HUES48 (cell line): ENCODE results near the gene MAN1A1.

Experiments used
- H3K27ac ChIP-seq: one replicate; pipeline ENCODE4 v1.7.0; 2013; ENCODE audit warnings: low read depth, low read length, inconsistent platforms
- H3K27me3 ChIP-seq: 2 replicates; pipeline ENCODE4 v1.6.1; 2013; ENCODE audit warnings: mild to moderate bottlenecking, low read length; ENCODE audit not compliant: control insufficient read depth, insufficient read depth
- H3K36me3 ChIP-seq: 2 replicates; pipeline ENCODE4 v1.6.1; 2013; ENCODE audit warnings: low read length; ENCODE audit not compliant: control insufficient read depth, insufficient read depth
- H3K4me1 ChIP-seq: 2 replicates; pipeline ENCODE4 v1.6.1; 2013; ENCODE audit warnings: mild to moderate bottlenecking, low read length; ENCODE audit not compliant: control insufficient read depth, insufficient read depth
- H3K4me3 ChIP-seq: 2 replicates; pipeline ENCODE4 v1.5.1; 2013; ENCODE audit warnings: mild to moderate bottlenecking, low read depth, low read length
- H3K9ac ChIP-seq: 2 replicates; pipeline ENCODE4 v1.6.1; 2013; ENCODE audit warnings: mild to moderate bottlenecking, low read depth, low read length, moderate library complexity
- H3K9me3 ChIP-seq: 2 replicates; pipeline ENCODE4 v1.6.1; 2013; ENCODE audit warnings: low read length; ENCODE audit not compliant: control insufficient read depth, insufficient read depth

The MAN1A1 gene

DNA sequence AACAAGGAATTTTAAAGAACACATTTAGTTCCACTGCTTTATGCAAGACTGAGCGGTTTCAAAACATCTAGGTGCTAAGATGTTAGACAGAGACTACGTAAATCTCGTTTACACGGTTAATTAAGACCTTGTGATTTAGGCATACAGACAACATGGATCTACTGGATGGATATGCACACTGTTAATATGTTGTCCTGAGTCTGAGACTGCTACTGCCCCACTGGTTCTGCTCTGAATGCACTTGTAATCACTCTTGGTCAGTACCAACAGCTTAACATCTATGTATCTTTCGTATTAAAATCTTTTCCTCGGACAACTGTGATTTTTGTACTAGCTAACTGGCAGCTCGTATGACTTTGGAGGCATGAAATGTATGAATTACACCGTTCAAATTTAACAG is 3.1 kb downstream of the MAN1A1 start:
- H3K36me3 ChIP-seq = no peaks in the 10 kb centered on the region
- H3K4me3 ChIP-seq = no peak overlapping the region
- peaks cover 19% of the 10 kb centered on the region for H3K4me1 ChIP-seq
- H3K27ac ChIP-seq = no peak overlapping the region
- H3K9me3 ChIP-seq = no peaks in the 10 kb centered on the region
- H3K9ac ChIP-seq = no peak overlapping the region
- H3K27me3 ChIP-seq = peaks cover 45% of the 10 kb centered on the region

DNA sequence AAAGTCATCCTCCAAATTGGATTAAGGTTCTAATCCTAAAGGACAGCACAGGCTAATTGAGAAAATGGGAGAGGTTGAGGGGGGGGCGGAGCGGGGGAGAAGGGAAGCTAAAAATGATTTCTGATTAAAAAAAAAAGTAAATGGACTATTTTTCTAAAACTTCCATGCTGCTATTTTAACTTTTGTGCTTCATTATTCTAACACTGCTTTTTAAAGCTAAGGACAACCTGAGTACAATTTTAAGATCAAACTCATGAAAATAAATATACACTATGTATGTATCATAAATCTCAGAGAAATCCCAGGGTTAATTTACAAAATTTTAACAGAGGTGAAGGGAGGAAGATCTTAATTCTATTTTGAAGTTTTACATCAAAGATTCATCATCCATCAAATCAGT is 4.4 kb downstream of the MAN1A1 start:
- H3K9me3 ChIP-seq = no peaks in the 10 kb centered on the region
- H3K4me3 ChIP-seq = no peak overlapping the region

GRCh38 chr6:119344306-119344705 is 5.3 kb downstream of the MAN1A1 start:
- Histone ChIP-seq H3K9ac (no peak overlapping the region), H3K9me3 (no peaks in the 10 kb centered on the region), H3K36me3 (no peaks in the 10 kb centered on the region), H3K4me1 (peaks cover 21% of the 10 kb centered on the region), H3K27me3 (peaks cover 30% of the 10 kb centered on the region), H3K4me3 (no peak overlapping the region), H3K27ac (no peak overlapping the region)

More for the DNA sequence above, 4.4 kb downstream of the MAN1A1 start:
- H3K27me3 ChIP-seq = peaks cover 32% of the 10 kb centered on the region
- H3K9ac ChIP-seq = no peak overlapping the region
- H3K4me1 ChIP-seq = peaks cover 21% of the 10 kb centered on the region
- H3K36me3 ChIP-seq = no peaks in the 10 kb centered on the region
- no peak overlapping the region for H3K27ac ChIP-seq

DNA sequence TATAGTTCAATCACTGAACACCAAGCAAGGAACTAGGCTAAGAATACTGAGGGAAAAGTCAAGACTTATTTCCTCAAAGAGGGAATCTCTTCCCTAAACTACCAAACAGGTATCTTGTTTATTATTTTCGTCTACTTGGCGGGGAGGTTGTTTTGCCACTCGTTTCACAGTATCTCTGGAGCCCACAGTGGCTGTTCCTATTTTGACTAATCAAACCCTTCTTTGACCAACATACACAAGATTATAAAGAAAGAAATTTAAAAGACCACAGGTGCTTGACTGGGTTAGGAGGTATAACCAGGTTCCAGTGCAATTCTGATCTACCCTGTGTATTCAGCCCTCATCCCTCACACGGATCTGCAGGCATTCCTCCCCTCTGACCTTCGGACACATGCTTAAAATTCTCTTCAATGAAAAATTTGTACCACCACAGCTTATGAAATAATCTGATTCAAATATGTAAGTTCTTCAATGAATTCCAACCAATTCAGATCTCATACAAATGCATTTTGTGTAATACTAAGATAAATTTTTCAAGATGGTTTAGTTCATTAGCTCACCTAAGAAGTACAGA is 5.9 kb downstream of the MAN1A1 start:
- peaks cover 21% of the 10 kb centered on the region for H3K4me1 ChIP-seq

GRCh38 chr6:119343167-119343566 is 6.4 kb downstream of the MAN1A1 start:
- H3K4me1 ChIP-seq = peaks cover 21% of the 10 kb centered on the region
- peaks cover 18% of the 10 kb centered on the region for H3K27me3 ChIP-seq
- no peaks in the 10 kb centered on the region for H3K9me3 ChIP-seq
- H3K4me3 ChIP-seq = no peak overlapping the region
- no peak overlapping the region for H3K27ac ChIP-seq
- no peaks in the 10 kb centered on the region for H3K36me3 ChIP-seq
- no peak overlapping the region for H3K9ac ChIP-seq

More for the DNA sequence above, 5.9 kb downstream of the MAN1A1 start:
- Histone ChIP-seq H3K9ac (no peak overlapping the region), H3K9me3 (no peaks in the 10 kb centered on the region), H3K27me3 (peaks cover 23% of the 10 kb centered on the region), H3K4me3 (no peak overlapping the region), H3K36me3 (no peaks in the 10 kb centered on the region), H3K27ac (no peak overlapping the region)

- Histone ChIP-seq H3K4me3 (no peak overlapping the region), H3K9me3 (no peaks in the 10 kb centered on the region), H3K27me3 (peaks cover 11% of the 10 kb centered on the region), H3K9ac (no peak overlapping the region), H3K4me1 (peaks cover 16% of the 10 kb centered on the region), H3K36me3 (no peaks in the 10 kb centered on the region), H3K27ac (no peak overlapping the region)
These were observed 7.1 kb downstream of the MAN1A1 start for GRCh38 chr6:119342430-119342829.

- no peaks in the 10 kb centered on the region for H3K9me3 ChIP-seq
- peak overlapping the region; percentile 30 for H3K27ac ChIP-seq
- H3K27me3 ChIP-seq = no peaks in the 10 kb centered on the region
- H3K36me3 ChIP-seq = no peaks in the 10 kb centered on the region
- peaks cover 21% of the 10 kb centered on the region for H3K4me1 ChIP-seq
- H3K4me3 ChIP-seq = no peak overlapping the region
- H3K9ac ChIP-seq = no peak overlapping the region
These were observed 8.6 kb downstream of the MAN1A1 start for GRCh38 chr6:119340796-119341487.

DNA sequence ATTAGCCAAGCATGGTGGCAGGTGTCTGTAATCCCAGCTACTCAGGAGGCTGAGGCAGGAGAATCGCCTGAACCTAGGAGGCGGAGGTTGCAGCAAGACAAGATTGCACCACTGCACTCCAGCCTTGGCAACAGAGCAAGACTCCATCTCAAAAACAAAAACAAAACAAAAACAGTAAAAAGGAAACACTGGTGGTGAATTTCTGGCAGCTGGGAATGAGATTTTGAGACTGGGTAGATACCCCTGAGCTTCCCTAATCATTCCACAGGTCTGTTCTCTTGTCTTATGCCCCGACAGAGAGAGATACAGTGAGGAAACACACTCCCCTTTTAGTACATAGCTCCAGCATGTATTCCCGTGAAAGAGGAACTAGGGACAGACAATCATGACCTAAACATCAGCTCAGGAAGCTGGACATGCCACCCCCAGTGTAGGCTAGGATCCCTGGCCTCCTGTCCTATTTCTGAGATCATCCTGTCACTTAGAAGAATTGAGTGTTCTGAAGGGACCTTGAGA is 9.6 kb downstream of the MAN1A1 start:
- H3K36me3 ChIP-seq = no peaks in the 10 kb centered on the region
- peaks cover 21% of the 10 kb centered on the region for H3K4me1 ChIP-seq
- no peaks in the 10 kb centered on the region for H3K9me3 ChIP-seq
- no peak overlapping the region for H3K4me3 ChIP-seq
- no peak overlapping the region for H3K9ac ChIP-seq
- no peaks in the 10 kb centered on the region for H3K27me3 ChIP-seq
- H3K27ac ChIP-seq = no peak overlapping the region

DNA sequence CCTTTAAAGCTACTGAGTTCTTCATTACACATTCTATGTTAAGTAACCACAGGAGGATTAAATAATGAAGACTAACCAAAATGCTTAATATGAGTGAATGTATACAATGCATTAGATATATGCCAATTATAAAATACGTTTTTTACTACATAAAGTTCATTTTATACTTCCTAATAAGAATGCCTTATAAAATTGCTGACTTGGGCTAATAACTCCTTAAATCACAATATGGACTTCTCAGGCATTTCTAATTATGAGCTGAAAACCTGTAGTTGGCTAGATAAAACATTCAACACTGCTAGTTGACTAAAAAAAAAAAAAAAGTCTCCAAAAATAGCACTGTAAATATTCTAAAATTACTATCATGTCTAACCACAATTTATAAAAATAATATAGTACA is 11.8 kb downstream of the MAN1A1 start:
- peaks cover 21% of the 10 kb centered on the region for H3K4me1 ChIP-seq
- H3K36me3 ChIP-seq = no peaks in the 10 kb centered on the region
- no peak overlapping the region for H3K4me3 ChIP-seq
- no peak overlapping the region for H3K9ac ChIP-seq
- H3K9me3 ChIP-seq = no peaks in the 10 kb centered on the region
- no peaks in the 10 kb centered on the region for H3K27me3 ChIP-seq
- no peak overlapping the region for H3K27ac ChIP-seq

GRCh38 chr6:119337252-119337651 is 12.3 kb downstream of the MAN1A1 start:
- Histone ChIP-seq H3K27me3 (no peaks in the 10 kb centered on the region), H3K9ac (no peak overlapping the region), H3K9me3 (no peaks in the 10 kb centered on the region), H3K36me3 (no peaks in the 10 kb centered on the region), H3K4me3 (no peak overlapping the region), H3K27ac (no peak overlapping the region), H3K4me1 (peaks cover 21% of the 10 kb centered on the region)

- no peaks in the 10 kb centered on the region for H3K36me3 ChIP-seq
- H3K9ac ChIP-seq = no peak overlapping the region
- no peak overlapping the region for H3K27ac ChIP-seq
- no peak overlapping the region for H3K4me3 ChIP-seq
- peaks cover 13% of the 10 kb centered on the region for H3K4me1 ChIP-seq
- H3K27me3 ChIP-seq = no peaks in the 10 kb centered on the region
- H3K9me3 ChIP-seq = no peaks in the 10 kb centered on the region
These were observed 14.9 kb downstream of the MAN1A1 start for GRCh38 chr6:119334535-119335264.
